Ascending aorta (tissue), 2 donors: ENCODE data around the gene COLQ. TPM values are rescaled to one million over a fixed set of nuclear protein-coding genes. Genes with fewer than 3 reads are reported as not detected.
A peak's percentile ranks its signal among the peaks of the same experiment; 100 is the strongest.

ENCODE experiments used
- DNase-seq, 2 donors: peaks; one replicate each; pipeline ENCODE4 v3.0.0-alpha.2; 2019; ENCODE audit warnings: low spot score in 2 of 2
- H3K27ac ChIP-seq, 2 donors: fragments of 200-600 bp; sonication (generic); one replicate each; pipeline ENCODE4 v1.5.1; 2016 to 2017; ENCODE audit warnings: mild to moderate bottlenecking in 1 of 2
- H3K27me3 ChIP-seq: fragments of 200-600 bp; sonication (generic); one replicate; pipeline ENCODE4 v1.5.1; 2017
- H3K36me3 ChIP-seq, 2 donors: fragments of 200-600 bp; sonication (generic); one replicate each; pipeline ENCODE4 v1.5.1; 2016
- H3K4me1 ChIP-seq, 2 donors: fragments of 200-600 bp; sonication (generic); one replicate each; pipeline ENCODE4 v1.5.1; 2016 to 2017; ENCODE audit warnings: mild to moderate bottlenecking in 1 of 2
- H3K4me3 ChIP-seq, 2 donors: fragments of 200-600 bp; sonication (generic); one replicate each; pipeline ENCODE4 v1.5.1; 2016 to 2017; ENCODE audit warnings: mild to moderate bottlenecking in 1 of 2
- H3K9me3 ChIP-seq, 2 donors: fragments of 200-600 bp; sonication (generic); one replicate each; pipeline ENCODE4 v1.5.1; 2016
- intact Hi-C: fragments of 100-400 bp; cut with DNase I; formaldehyde crosslinking; loops from one replicate; pipeline ENCODE4 v1.15.1; 2023
- total RNA-seq: library from RNA; depleted of rRNA; stranded (reverse); fragments of >200 nt; gene quantifications from one replicate; pipeline ENCODE4 v1.1.0, GENCODE V29; 2016
- TF ChIP-seq, protein P1 (sequence below), 3 experiments: fragments of 200-600 bp in 2 of 3; fragments of 450-650 bp in 1 of 3; sonication (generic) in 2 of 3; IDR thresholded peaks; one replicate each; pipeline ENCODE4 v1.5.1; 2016 to 2019; ENCODE audit warnings: antibody characterized with exemption in 3 of 3, mild to moderate bottlenecking in 1 of 3, moderate library complexity in 1 of 3

Gene COLQ
- total RNA-seq, 1 donor from 2014 or later: 4.6 TPM

DNA sequence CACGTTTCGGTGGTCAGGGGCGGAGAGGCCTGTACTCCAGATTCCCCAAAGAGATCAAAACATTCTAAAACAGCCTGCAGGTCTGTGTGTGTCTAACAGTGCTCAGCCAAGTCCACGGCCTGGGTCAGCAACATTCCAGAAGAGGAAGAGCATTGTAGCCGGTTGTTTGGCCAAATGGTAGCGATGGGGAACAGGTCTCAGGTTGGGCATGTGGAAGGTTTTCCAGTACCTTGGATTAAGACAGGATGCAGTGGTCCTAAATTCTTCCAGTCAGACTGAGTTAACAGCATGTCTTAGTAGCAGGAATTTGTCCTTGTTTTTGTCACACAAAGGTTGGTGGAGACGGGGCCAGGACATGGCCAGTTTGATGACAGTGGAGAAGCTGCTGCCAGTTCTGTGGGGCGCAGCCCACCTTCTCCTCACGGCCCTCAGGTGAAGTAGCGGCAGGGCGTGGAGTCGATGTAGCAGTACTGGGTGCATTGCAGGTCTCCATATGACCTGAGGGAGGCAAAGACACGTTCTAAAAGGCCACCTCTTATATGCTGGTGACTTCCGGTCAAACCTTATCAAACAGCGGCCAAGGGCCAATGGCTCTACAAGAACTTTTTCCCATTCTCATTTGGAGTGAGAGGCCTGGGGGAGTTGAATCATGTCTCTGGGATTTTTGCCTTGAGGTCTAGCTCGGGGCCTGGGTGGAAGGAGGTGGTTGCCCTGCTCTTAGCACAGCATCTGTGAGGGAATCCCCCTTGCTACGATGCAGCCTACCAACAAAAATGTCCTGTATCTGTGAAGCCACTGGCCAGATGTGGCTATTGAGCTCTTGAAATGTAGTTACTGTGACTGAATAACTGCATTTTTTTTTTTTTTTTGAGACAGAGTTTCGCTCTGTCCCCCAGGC lies 70.0 kb downstream of the COLQ start:
- DNase-seq: no peak
- no peak overlapping the region for H3K4me3 ChIP-seq
- H3K4me1 ChIP-seq: no peaks in the 10 kb centered on the region
- no peak overlapping the region for H3K27ac ChIP-seq
- TF ChIP-seq, protein P1, sequence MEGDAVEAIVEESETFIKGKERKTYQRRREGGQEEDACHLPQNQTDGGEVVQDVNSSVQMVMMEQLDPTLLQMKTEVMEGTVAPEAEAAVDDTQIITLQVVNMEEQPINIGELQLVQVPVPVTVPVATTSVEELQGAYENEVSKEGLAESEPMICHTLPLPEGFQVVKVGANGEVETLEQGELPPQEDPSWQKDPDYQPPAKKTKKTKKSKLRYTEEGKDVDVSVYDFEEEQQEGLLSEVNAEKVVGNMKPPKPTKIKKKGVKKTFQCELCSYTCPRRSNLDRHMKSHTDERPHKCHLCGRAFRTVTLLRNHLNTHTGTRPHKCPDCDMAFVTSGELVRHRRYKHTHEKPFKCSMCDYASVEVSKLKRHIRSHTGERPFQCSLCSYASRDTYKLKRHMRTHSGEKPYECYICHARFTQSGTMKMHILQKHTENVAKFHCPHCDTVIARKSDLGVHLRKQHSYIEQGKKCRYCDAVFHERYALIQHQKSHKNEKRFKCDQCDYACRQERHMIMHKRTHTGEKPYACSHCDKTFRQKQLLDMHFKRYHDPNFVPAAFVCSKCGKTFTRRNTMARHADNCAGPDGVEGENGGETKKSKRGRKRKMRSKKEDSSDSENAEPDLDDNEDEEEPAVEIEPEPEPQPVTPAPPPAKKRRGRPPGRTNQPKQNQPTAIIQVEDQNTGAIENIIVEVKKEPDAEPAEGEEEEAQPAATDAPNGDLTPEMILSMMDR (IDR thresholded peaks at IDR 0.05): no peak
- peaks cover 7 to 19% of the 10 kb centered on the region in 2 donors for H3K36me3 ChIP-seq
- H3K9me3 ChIP-seq: no peaks in the 10 kb centered on the region
- H3K27me3 ChIP-seq: no peaks in the 10 kb centered on the region
- intact Hi-C loops: no loop called here

DNA sequence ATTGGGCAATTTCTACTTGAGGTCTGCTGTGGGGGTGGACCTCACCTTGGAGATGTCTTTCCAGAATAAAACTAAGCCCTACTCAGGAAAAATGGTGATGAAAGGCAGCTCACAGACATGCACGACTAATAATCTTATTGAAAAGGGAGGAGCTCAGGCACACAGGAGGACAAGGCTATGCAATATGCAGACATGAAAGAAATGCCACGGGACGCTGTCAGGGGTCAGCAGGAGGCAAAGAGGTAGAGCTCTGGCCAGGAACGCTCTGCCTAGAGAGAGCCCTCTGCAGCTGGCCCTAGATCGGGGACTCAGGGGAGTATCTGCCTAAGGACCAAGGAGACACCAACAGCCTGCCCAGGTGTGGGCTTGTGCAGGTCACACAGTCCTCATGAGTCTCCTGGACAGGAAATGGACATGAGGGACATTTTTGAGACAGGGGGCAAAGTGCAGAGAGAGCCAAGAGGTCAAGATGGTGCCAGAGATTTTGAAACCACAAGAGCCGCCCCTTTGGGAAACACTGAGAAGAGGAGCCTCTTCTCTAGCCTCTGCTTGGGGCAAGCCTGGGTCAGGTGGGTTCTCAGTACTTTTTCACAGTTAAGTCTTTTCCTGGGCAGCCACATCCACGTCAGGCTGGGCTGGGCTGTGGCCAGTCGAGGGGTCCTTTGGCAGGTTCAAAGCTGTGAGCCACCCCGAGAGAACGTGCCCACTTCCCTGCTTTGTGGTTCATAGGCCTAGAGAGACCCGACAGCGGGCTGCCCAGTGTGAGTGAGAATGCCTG lies 70.9 kb downstream of the COLQ start:
- peaks cover 7 to 16% of the 10 kb centered on the region in 2 donors for H3K36me3 ChIP-seq
- DNase-seq: no peak
- no peak overlapping the region for H3K4me3 ChIP-seq
- H3K9me3 ChIP-seq: no peaks in the 10 kb centered on the region
- H3K27me3 ChIP-seq: no peaks in the 10 kb centered on the region
- TF ChIP-seq, protein P1 (IDR thresholded peaks at IDR 0.05): no peak
- intact Hi-C loops: no loop called here
- H3K4me1 ChIP-seq: no peaks in the 10 kb centered on the region
- H3K27ac ChIP-seq: no peak overlapping the region

DNA sequence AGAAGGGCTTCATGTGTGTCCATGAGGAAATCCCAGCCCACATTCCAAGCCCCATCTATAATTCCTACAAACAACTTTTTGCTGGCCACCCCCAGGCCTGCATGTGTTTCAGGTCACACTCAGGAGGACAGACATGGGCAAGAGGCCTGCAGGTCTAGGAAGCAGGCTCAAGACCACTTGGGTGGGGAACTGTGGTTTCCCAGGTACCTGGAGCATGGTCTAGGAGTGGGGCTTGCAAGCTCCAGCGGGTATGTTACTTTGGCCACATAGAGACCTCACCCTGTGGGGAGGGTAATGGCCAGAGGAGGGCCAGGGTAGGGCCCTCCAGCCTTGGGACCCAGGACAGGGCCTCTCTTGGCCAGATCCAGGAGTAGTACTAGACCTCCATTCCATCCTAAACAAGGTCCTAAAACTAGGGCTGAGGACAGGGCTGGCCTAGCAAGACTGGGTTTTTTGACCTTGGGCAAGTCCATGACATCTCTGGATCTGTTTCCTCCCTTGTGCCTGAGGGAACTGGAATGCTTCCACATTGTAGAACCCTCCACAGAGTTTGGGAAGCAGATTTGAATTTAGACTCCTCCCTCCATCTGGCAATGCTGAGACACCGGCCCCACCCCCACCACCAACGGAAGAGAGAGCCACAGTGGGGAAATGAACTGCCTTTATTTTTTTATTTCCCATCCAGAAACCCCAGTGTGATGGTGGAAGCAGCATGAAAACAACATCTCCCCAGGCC lies 71.8 kb downstream of the COLQ start:
- no peak overlapping the region for H3K27ac ChIP-seq
- peaks cover 7 to 14% of the 10 kb centered on the region in 2 donors for H3K36me3 ChIP-seq
- no peaks in the 10 kb centered on the region for H3K4me1 ChIP-seq
- no peak for DNase-seq
- no peaks in the 10 kb centered on the region for H3K27me3 ChIP-seq
- intact Hi-C loops: no loop called here
- no peaks in the 10 kb centered on the region for H3K9me3 ChIP-seq
- no peak overlapping the region for H3K4me3 ChIP-seq
- TF ChIP-seq, protein P1 (IDR thresholded peaks at IDR 0.05): no peak

DNA sequence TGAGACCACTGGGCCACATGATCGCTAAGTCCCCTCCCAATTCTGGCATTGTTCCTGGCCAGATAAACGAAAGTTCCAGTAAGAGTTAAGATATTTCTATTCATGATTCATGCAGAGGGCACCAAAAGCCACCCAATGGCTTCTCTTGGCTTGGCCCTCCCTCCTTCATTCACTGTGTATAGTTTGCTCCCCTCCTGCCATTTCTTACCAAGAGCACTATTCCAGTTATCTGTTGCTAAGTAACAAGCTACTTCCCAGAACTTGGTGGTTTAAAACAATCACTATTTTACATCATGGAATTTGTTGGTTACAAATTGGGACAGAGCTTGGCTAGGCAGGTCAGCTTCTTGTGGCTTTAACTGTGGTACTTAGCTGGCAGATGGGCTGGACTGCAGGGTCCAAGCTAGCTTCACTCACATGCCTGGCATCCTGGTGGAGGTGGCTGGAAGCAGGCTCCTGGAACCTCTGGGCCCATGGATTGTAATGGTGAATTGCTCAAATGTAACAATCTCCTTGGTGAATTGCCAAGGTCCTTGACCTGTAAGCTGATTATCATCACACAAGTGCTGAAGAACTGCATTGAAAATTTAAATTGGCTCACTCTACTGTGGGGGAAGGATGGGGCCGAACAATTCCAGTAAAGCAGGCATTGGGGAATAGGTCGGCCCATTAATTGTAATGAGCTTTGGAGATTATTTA lies 77.5 kb downstream of the COLQ start:
- no peaks in the 10 kb centered on the region for H3K9me3 ChIP-seq
- H3K27ac ChIP-seq: peak overlapping the region in 1 of 2 donors; percentile 87
- intact Hi-C loops: no loop called here
- no peak overlapping the region for H3K4me3 ChIP-seq
- H3K27me3 ChIP-seq: no peaks in the 10 kb centered on the region
- DNase-seq: peak in 1 of 2 donors; percentile 58
- peaks cover 3 to 4% of the 10 kb centered on the region in 2 donors for H3K4me1 ChIP-seq
- TF ChIP-seq, protein P1 (IDR thresholded peaks at IDR 0.05): no peak
- H3K36me3 ChIP-seq: peaks cover 9 to 16% of the 10 kb centered on the region in 2 donors

DNA sequence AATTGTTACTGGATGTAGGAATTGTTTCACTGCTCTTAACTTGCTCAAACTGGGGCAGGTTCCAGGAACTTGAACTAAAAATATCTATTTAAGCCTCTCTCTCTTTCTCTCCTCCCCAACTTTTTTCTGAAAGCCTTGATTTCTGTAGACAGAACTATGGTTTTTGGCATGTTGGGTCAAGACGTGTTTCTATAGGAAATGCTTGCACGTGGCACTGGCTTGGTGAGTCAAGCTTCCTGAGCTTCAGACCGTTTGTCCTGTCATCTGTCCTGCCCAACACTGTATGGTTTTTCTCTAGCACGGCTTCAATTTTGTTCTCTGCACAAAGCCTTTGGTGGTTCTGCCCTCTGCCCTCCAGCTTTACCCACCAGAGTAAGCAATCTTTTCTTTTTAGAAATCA lies 80.6 kb downstream of the COLQ start:
- Histone ChIP-seq H3K4me1 (peaks cover 3 to 4% of the 10 kb centered on the region in 2 donors), H3K27ac (peak overlapping the region; percentile 59 to 87), H3K4me3 (no peak overlapping the region), H3K9me3 (no peaks in the 10 kb centered on the region), H3K36me3 (peaks cover 32 to 46% of the 10 kb centered on the region in 2 donors), H3K27me3 (no peaks in the 10 kb centered on the region)
- intact Hi-C loops: no loop called here
- TF ChIP-seq, protein P1 (IDR thresholded peaks at IDR 0.05): no peak
- DNase-seq: peak in 1 of 2 donors; percentile 52
